ENCODE measurements around the gene DGKB.

DNA sequence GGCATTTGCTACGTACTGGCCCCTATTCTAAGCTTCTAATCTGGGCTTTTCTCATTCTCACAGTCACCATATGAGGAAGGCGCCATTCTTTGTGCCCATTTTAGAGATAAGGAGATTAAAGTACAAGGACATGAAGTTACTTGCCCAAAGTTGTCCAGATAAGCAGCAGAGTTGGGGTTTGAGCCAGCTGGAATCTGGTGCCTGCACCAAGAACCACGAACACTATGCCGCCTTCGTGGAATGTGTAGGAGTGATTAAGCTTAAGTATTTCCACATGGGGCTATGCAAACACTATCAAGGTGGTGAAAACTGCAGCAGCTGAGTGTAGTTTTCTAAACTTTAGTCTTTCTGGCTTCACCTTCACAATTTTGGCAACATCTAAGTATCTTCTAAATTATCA lies 570.4 kb downstream of the DGKB start:
- TF ChIP-seq, protein P1, sequence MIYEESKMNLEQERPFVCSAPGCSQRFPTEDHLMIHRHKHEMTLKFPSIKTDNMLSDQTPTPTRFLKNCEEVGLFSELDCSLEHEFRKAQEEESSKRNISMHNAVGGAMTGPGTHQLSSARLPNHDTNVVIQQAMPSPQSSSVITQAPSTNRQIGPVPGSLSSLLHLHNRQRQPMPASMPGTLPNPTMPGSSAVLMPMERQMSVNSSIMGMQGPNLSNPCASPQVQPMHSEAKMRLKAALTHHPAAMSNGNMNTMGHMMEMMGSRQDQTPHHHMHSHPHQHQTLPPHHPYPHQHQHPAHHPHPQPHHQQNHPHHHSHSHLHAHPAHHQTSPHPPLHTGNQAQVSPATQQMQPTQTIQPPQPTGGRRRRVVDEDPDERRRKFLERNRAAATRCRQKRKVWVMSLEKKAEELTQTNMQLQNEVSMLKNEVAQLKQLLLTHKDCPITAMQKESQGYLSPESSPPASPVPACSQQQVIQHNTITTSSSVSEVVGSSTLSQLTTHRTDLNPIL (CRISPR knock-in tag; IDR thresholded peaks at IDR 0.05; ENCODE audit: low read depth), result no peak
- TF ChIP-seq, protein P2, sequence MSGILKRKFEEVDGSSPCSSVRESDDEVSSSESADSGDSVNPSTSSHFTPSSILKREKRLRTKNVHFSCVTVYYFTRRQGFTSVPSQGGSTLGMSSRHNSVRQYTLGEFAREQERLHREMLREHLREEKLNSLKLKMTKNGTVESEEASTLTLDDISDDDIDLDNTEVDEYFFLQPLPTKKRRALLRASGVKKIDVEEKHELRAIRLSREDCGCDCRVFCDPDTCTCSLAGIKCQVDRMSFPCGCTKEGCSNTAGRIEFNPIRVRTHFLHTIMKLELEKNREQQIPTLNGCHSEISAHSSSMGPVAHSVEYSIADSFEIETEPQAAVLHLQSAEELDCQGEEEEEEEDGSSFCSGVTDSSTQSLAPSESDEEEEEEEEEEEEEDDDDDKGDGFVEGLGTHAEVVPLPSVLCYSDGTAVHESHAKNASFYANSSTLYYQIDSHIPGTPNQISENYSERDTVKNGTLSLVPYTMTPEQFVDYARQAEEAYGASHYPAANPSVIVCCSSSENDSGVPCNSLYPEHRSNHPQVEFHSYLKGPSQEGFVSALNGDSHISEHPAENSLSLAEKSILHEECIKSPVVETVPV (CRISPR knock-in tag; IDR thresholded peaks at IDR 0.05), result no peak
- TF ChIP-seq, protein P3, sequence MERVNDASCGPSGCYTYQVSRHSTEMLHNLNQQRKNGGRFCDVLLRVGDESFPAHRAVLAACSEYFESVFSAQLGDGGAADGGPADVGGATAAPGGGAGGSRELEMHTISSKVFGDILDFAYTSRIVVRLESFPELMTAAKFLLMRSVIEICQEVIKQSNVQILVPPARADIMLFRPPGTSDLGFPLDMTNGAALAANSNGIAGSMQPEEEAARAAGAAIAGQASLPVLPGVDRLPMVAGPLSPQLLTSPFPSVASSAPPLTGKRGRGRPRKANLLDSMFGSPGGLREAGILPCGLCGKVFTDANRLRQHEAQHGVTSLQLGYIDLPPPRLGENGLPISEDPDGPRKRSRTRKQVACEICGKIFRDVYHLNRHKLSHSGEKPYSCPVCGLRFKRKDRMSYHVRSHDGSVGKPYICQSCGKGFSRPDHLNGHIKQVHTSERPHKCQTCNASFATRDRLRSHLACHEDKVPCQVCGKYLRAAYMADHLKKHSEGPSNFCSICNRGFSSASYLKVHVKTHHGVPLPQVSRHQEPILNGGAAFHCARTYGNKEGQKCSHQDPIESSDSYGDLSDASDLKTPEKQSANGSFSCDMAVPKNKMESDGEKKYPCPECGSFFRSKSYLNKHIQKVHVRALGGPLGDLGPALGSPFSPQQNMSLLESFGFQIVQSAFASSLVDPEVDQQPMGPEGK (CRISPR knock-in tag; IDR thresholded peaks at IDR 0.05; ENCODE audit: borderline replicate concordance), result no peak

Measured in SK-N-SH treated with all-trans-retinoic acid at 6 μM for 48 hours (cell line).